ENCODE data around the gene KDM8.
"Not testable (repeated sequence)": the region's sequence is repeated elsewhere in the genome, so short reads cannot be mapped to it uniquely, and the experiment has no call there.

The KDM8 gene

GRCh38 chr16:27197004-27197403 lies 6.3 kb upstream of the KDM8 start:
- DNase-seq (ENCODE audit: low read depth, low spot score), result no peak
- H3K9ac ChIP-seq (ENCODE audit: insufficient read length), result no peak overlapping the region
- H3K36me3 ChIP-seq (ENCODE audit: insufficient read depth, low read length), result no peaks in the 10 kb centered on the region
- no peak for TF ChIP-seq POLR2AphosphoS5 (IDR thresholded peaks at IDR 0.05; ENCODE audit: borderline replicate concordance, low read depth, low read length)
- no peak for TF ChIP-seq EZH2 (IDR thresholded peaks at IDR 0.05)
- TF ChIP-seq FOXP2 (optimal IDR thresholded peaks at IDR 0.05; ENCODE audit: control extremely low read depth, extremely low read length, insufficient read depth), result no peak
- no peaks in the 10 kb centered on the region for H3K9me3 ChIP-seq (ENCODE audit: low read depth, low read length)
- no peak overlapping the region for H3K4me3 ChIP-seq
- H3K27ac ChIP-seq, result no peak overlapping the region

GRCh38 chr16:27198451-27199234 lies 4.7 kb upstream of the KDM8 start:
- DNase-seq (ENCODE audit: low read depth, low spot score), result no peak
- H3K9ac ChIP-seq (ENCODE audit: insufficient read length), result no peak overlapping the region

GRCh38 chr16:27199235-27199586 lies 4.1 kb upstream of the KDM8 start:
- H3K27ac ChIP-seq, result 0 out of 2 replicates have a peak overlapping the region, but pooled peaks have one; percentile 21
- H3K4me3 ChIP-seq, result no peak overlapping the region
- TF ChIP-seq FOXP2 (optimal IDR thresholded peaks at IDR 0.05; ENCODE audit: control extremely low read depth, extremely low read length, insufficient read depth), result no peak
- no peak for TF ChIP-seq EZH2 (IDR thresholded peaks at IDR 0.05)
- TF ChIP-seq POLR2AphosphoS5 (IDR thresholded peaks at IDR 0.05; ENCODE audit: borderline replicate concordance, low read depth, low read length), result no peak
- H3K9me3 ChIP-seq (ENCODE audit: low read depth, low read length), result no peaks in the 10 kb centered on the region
- no peak for DNase-seq (ENCODE audit: low read depth, low spot score)
- H3K9ac ChIP-seq (ENCODE audit: insufficient read length), result no peak overlapping the region
- no peaks in the 10 kb centered on the region for H3K36me3 ChIP-seq (ENCODE audit: insufficient read depth, low read length)

More at GRCh38 chr16:27198451-27199234, 4.7 kb upstream of the KDM8 start:
- H3K9me3 ChIP-seq (ENCODE audit: low read depth, low read length), result no peaks in the 10 kb centered on the region
- no peak overlapping the region for H3K27ac ChIP-seq
- no peaks in the 10 kb centered on the region for H3K36me3 ChIP-seq (ENCODE audit: insufficient read depth, low read length)
- no peak for TF ChIP-seq POLR2AphosphoS5 (IDR thresholded peaks at IDR 0.05; ENCODE audit: borderline replicate concordance, low read depth, low read length)
- H3K4me3 ChIP-seq, result no peak overlapping the region

- Histone ChIP-seq H3K4me3 (no peak overlapping the region), H3K9me3 (ENCODE audit: low read depth, low read length) (no peaks in the 10 kb centered on the region), H3K27ac (peak overlapping the region; percentile 21), H3K36me3 (ENCODE audit: insufficient read depth, low read length) (no peaks in the 10 kb centered on the region), H3K9ac (ENCODE audit: insufficient read length) (no peak overlapping the region)
- DNase-seq (ENCODE audit: low read depth, low spot score), result no peak
- TF ChIP-seq EZH2 (IDR thresholded peaks at IDR 0.05) (no peak), POLR2AphosphoS5 (IDR thresholded peaks at IDR 0.05; ENCODE audit: borderline replicate concordance, low read depth, low read length) (no peak), FOXP2 (optimal IDR thresholded peaks at IDR 0.05; ENCODE audit: control extremely low read depth, extremely low read length, insufficient read depth) (no peak)
These were observed 3.6 kb upstream of the KDM8 start for GRCh38 chr16:27199736-27200135.

- H3K9me3 ChIP-seq (ENCODE audit: low read depth, low read length); H3K9ac ChIP-seq (ENCODE audit: insufficient read length); DNase-seq (ENCODE audit: low read depth, low spot score); H3K4me3 ChIP-seq; H3K36me3 ChIP-seq (ENCODE audit: insufficient read depth, low read length); H3K27ac ChIP-seq: not testable (repeated sequence)
These were observed 2.4 kb upstream of the KDM8 start for GRCh38 chr16:27200914-27201313.

- no peak for DNase-seq (ENCODE audit: low read depth, low spot score)
- no peaks in the 10 kb centered on the region for H3K9me3 ChIP-seq (ENCODE audit: low read depth, low read length)
- H3K4me3 ChIP-seq, result peak overlapping the region; percentile 99
- TF ChIP-seq POLR2AphosphoS5 (IDR thresholded peaks at IDR 0.05; ENCODE audit: borderline replicate concordance, low read depth, low read length) (no peak), EZH2 (IDR thresholded peaks at IDR 0.05) (no peak), FOXP2 (optimal IDR thresholded peaks at IDR 0.05; ENCODE audit: control extremely low read depth, extremely low read length, insufficient read depth) (no peak)
- peak overlapping the region; percentile 97 for H3K27ac ChIP-seq
- no peaks in the 10 kb centered on the region for H3K36me3 ChIP-seq (ENCODE audit: insufficient read depth, low read length)
- H3K9ac ChIP-seq (ENCODE audit: insufficient read length), result peak overlapping the region; percentile 99
These were observed 311 bp upstream of the KDM8 start for GRCh38 chr16:27202923-27203506.

- no peak for DNase-seq (ENCODE audit: low read depth, low spot score)
- TF ChIP-seq POLR2AphosphoS5 (IDR thresholded peaks at IDR 0.05; ENCODE audit: borderline replicate concordance, low read depth, low read length), result no peak
- TF ChIP-seq EZH2 (IDR thresholded peaks at IDR 0.05), result no peak
- no peak for TF ChIP-seq FOXP2 (optimal IDR thresholded peaks at IDR 0.05; ENCODE audit: control extremely low read depth, extremely low read length, insufficient read depth)
- Histone ChIP-seq H3K27ac (peak overlapping the region; percentile 90), H3K4me3 (peak overlapping the region; percentile 99), H3K9ac (ENCODE audit: insufficient read length) (peak overlapping the region; percentile 99), H3K9me3 (ENCODE audit: low read depth, low read length) (no peaks in the 10 kb centered on the region), H3K36me3 (ENCODE audit: insufficient read depth, low read length) (no peaks in the 10 kb centered on the region)
These were observed 1.1 kb downstream of the KDM8 start for GRCh38 chr16:27204312-27204915.

GRCh38 chr16:27205423-27206065 lies 2.2 kb downstream of the KDM8 start:
- Histone ChIP-seq H3K9me3 (ENCODE audit: low read depth, low read length) (no peaks in the 10 kb centered on the region), H3K4me3 (no peak overlapping the region), H3K36me3 (ENCODE audit: insufficient read depth, low read length) (no peaks in the 10 kb centered on the region; the same call in 1 of the 2 replicates), H3K27ac (0 out of 2 replicates have a peak overlapping the region, but pooled peaks have one; percentile 19), H3K9ac (ENCODE audit: insufficient read length) (no peak overlapping the region)
- no peak for DNase-seq (ENCODE audit: low read depth, low spot score)
- TF ChIP-seq EZH2 (IDR thresholded peaks at IDR 0.05) (no peak), FOXP2 (optimal IDR thresholded peaks at IDR 0.05; ENCODE audit: control extremely low read depth, extremely low read length, insufficient read depth) (no peak), POLR2AphosphoS5 (IDR thresholded peaks at IDR 0.05; ENCODE audit: borderline replicate concordance, low read depth, low read length) (no peak)

- not testable (repeated sequence) for DNase-seq (ENCODE audit: low read depth, low spot score); H3K4me3 ChIP-seq; H3K9ac ChIP-seq (ENCODE audit: insufficient read length); H3K27ac ChIP-seq; H3K9me3 ChIP-seq (ENCODE audit: low read depth, low read length); H3K36me3 ChIP-seq (ENCODE audit: insufficient read depth, low read length)
These were observed 3.8 kb downstream of the KDM8 start for GRCh38 chr16:27207121-27207520.
